ENCODE measurements around the gene SGK1. TPM values are rescaled to one million over a fixed set of nuclear protein-coding genes. Genes with fewer than 3 reads are reported as not detected.

SGK1 gene
- total and polyA plus RNA-seq, 10 of the 15 experiments (the other 5 are each of a cell fraction or from before 2014, with no cell fraction given): 0.62 to 5.1 (median 2.9) TPM

DNA sequence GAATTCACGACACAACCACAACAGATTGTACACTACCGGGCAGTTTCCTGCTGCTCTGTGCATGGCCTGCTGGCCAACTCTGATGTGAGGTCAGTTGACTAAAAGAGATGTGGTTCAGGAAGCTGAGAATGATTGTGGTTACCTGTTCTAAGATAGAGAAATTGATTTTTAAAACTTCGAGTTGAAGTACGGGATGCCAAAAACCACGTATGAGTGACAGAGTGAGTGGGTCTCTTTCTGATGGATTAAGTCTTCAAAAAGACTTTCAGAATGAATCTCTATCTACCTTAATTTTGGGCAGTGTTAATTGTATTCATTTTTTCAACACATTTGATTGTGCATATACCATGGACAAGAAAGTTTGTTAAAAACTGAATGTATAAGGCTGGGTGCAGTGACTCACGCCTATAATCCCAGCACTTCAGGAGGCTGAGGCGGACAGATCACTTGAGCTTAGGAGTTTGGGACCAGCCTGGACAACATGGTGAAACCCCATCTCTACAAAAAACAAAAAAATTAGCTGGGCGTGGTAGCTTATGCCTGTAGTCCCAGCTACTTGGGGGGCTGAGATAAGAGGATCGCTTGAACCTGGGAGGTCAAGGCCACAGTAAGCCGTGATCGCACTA, 121.2 kb downstream of the SGK1 start:
- peak; percentile 65 for FAIRE-seq
- TF ChIP-seq GATAD2B (conservative IDR thresholded peaks at IDR 0.05; ENCODE audit: low read depth) (no peak), SP1 (IDR thresholded peaks at IDR 0.05; ENCODE audit: low read depth, low read length) (no peak), SIN3A (IDR thresholded peaks at IDR 0.05; ENCODE audit: low read depth, low read length) (no peak), TARDBP (IDR thresholded peaks at IDR 0.05; ENCODE audit: borderline replicate concordance) (no peak), DPF2 (IDR thresholded peaks at IDR 0.05) (no peak), IRF4 (IDR thresholded peaks at IDR 0.05; ENCODE audit: low read depth, low read length) (no peak), NFYB (IDR thresholded peaks at IDR 0.05; ENCODE audit: insufficient read depth, low read depth, low read length) (no peak), CHD1 (IDR thresholded peaks at IDR 0.05; ENCODE audit: low read depth, low read length) (no peak), NR2F1 (conservative IDR thresholded peaks at IDR 0.05) (no peak), EZH2 (IDR thresholded peaks at IDR 0.05; ENCODE audit: borderline replicate concordance, control insufficient read depth, low read depth, low read length) (no peak), RELA (IDR thresholded peaks at IDR 0.05; ENCODE audit: borderline replicate concordance, partially characterized antibody) (no peak), HDAC2 (IDR thresholded peaks at IDR 0.05) (no peak), BMI1 (IDR thresholded peaks at IDR 0.05; ENCODE audit: borderline replicate concordance) (no peak), ZNF622 (IDR thresholded peaks at IDR 0.05) (no peak), ZZZ3 (IDR thresholded peaks at IDR 0.05; ENCODE audit: control insufficient read depth, insufficient read length, low read depth) (no peak), FOXK2 (IDR thresholded peaks at IDR 0.05) (no peak), KLF5 (IDR thresholded peaks at IDR 0.05; ENCODE audit: partially characterized antibody) (no peak)
- TF ChIP-seq, protein P1, sequence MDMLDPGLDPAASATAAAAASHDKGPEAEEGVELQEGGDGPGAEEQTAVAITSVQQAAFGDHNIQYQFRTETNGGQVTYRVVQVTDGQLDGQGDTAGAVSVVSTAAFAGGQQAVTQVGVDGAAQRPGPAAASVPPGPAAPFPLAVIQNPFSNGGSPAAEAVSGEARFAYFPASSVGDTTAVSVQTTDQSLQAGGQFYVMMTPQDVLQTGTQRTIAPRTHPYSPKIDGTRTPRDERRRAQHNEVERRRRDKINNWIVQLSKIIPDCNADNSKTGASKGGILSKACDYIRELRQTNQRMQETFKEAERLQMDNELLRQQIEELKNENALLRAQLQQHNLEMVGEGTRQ (IDR thresholded peaks at IDR 0.05; ENCODE audit: borderline replicate concordance, low read depth, low read length): no peak
- TF ChIP-seq, protein P2, sequence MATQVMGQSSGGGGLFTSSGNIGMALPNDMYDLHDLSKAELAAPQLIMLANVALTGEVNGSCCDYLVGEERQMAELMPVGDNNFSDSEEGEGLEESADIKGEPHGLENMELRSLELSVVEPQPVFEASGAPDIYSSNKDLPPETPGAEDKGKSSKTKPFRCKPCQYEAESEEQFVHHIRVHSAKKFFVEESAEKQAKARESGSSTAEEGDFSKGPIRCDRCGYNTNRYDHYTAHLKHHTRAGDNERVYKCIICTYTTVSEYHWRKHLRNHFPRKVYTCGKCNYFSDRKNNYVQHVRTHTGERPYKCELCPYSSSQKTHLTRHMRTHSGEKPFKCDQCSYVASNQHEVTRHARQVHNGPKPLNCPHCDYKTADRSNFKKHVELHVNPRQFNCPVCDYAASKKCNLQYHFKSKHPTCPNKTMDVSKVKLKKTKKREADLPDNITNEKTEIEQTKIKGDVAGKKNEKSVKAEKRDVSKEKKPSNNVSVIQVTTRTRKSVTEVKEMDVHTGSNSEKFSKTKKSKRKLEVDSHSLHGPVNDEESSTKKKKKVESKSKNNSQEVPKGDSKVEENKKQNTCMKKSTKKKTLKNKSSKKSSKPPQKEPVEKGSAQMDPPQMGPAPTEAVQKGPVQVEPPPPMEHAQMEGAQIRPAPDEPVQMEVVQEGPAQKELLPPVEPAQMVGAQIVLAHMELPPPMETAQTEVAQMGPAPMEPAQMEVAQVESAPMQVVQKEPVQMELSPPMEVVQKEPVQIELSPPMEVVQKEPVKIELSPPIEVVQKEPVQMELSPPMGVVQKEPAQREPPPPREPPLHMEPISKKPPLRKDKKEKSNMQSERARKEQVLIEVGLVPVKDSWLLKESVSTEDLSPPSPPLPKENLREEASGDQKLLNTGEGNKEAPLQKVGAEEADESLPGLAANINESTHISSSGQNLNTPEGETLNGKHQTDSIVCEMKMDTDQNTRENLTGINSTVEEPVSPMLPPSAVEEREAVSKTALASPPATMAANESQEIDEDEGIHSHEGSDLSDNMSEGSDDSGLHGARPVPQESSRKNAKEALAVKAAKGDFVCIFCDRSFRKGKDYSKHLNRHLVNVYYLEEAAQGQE (IDR thresholded peaks at IDR 0.05; ENCODE audit: low read depth, low read length): 0 out of 2 replicates have a peak, but pooled peaks have one; percentile 9
- TF ChIP-seq, protein P3, sequence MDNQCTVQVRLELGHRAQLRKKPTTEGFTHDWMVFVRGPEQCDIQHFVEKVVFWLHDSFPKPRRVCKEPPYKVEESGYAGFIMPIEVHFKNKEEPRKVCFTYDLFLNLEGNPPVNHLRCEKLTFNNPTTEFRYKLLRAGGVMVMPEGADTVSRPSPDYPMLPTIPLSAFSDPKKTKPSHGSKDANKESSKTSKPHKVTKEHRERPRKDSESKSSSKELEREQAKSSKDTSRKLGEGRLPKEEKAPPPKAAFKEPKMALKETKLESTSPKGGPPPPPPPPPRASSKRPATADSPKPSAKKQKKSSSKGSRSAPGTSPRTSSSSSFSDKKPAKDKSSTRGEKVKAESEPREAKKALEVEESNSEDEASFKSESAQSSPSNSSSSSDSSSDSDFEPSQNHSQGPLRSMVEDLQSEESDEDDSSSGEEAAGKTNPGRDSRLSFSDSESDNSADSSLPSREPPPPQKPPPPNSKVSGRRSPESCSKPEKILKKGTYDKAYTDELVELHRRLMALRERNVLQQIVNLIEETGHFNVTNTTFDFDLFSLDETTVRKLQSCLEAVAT (IDR thresholded peaks at IDR 0.05): no peak
- TF ChIP-seq, protein P4, sequence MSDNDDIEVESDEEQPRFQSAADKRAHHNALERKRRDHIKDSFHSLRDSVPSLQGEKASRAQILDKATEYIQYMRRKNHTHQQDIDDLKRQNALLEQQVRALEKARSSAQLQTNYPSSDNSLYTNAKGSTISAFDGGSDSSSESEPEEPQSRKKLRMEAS (IDR thresholded peaks at IDR 0.05; ENCODE audit: low read depth, low read length): no peak

More for the DNA sequence above, 121.2 kb downstream of the SGK1 start:
- SMC1A ChIA-PET (ENCODE audit: uncharacterized antibody, unreplicated experiment): interaction anchor here (0.6 kb wide), 1 partner anchor 744 kb away, joined by 4 read pairs; no protein-coding TSS in a partner anchor
- ATAC-seq (peak; percentile 61), DNase-seq (ENCODE audit: low read depth, low spot score) (no peak)
- RAD21 ChIA-PET (ENCODE audit: unreplicated experiment): no interaction called here
- no peak overlapping the region for H2AFZ ChIP-seq (ENCODE audit: control insufficient read depth, low read depth, low read length)
- no peaks in the 10 kb centered on the region for H3K27me3 ChIP-seq (replicated peaks in 1 of 2; ENCODE audit: control insufficient read depth in 2 of 2, insufficient read depth in 2 of 2, low read length in 1 of 2)
- no TSS peak for BruUV-seq (replicated peaks)
- H3K9me3 ChIP-seq (replicated peaks; ENCODE audit: control insufficient read depth, insufficient read depth, low read length): no peaks in the 10 kb centered on the region
- POLR2A ChIA-PET: no interaction called here
- no peak overlapping the region for H3K4me3 ChIP-seq
- CTCF ChIA-PET: no interaction called here
- H3K79me2 ChIP-seq (ENCODE audit: control insufficient read depth, insufficient read depth, low read length): no peaks in the 10 kb centered on the region
- H3K9ac ChIP-seq (ENCODE audit: control insufficient read depth, insufficient read depth, low read length): no peak overlapping the region
- in situ Hi-C loops (cut with MboI): no loop called here
- H3K4me2 ChIP-seq (ENCODE audit: control insufficient read depth, insufficient read depth): no peak overlapping the region
- peaks cover 12% of the 10 kb centered on the region for H3K4me1 ChIP-seq (ENCODE audit: control insufficient read depth, insufficient read depth, low read length)
- H3K36me3 ChIP-seq (ENCODE audit: control insufficient read depth in 2 of 2, insufficient read depth in 2 of 2, low read length in 1 of 2): no peaks in the 10 kb centered on the region
- intact Hi-C loops (cut with micrococcal nuclease; ENCODE audit: unreplicated experiment): no loop called here
- no peaks in the 10 kb centered on the region for H4K20me1 ChIP-seq (ENCODE audit: control insufficient read depth, insufficient read depth)
- H3K27ac ChIP-seq (ENCODE audit: control insufficient read depth, insufficient read depth): no peak overlapping the region
- WGBS (ENCODE audit: insufficient coverage, insufficient replicate concordance, low lambda C conversion rate, missing lambda C conversion rate): 53% methylated on average over 11 of the region's 11 CpGs
